Activated CD4-positive, alpha-beta T cell treated with anti-CD3 and anti-CD28 coated beads, Interleukin-2, amount 50 U/mL, for 4 hours (primary cell): ENCODE results near the gene TPST2.

Source experiments
- DNase-seq, 2 experiments: peaks; one replicate each; pipeline ENCODE4 v3.0.0-alpha.2; 2020

The TPST2 gene

GRCh38 chr22:26610072-26610958 lies 20.4 kb upstream of the TPST2 start:
- DNase-seq: peak; percentile 12 to 13

DNA sequence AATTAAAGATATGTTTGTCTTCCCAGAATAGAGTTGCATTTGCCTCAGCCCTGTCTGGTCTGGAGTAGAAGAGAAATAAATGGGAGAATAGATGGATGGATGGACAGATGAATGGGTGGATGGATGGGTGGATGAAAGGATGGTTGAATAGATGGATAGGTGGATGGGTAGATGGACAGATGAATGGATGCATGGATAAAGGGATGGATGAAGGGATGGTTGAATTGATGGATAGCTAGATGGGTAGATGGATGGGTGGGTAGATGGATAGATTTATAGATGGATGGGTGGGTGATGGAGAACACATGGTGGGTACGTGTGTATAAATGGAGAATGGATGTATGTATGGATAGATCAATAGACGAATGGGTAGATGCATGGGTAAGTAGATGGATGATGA lies 19.4 kb upstream of the TPST2 start:
- DNase-seq: no peak

DNA sequence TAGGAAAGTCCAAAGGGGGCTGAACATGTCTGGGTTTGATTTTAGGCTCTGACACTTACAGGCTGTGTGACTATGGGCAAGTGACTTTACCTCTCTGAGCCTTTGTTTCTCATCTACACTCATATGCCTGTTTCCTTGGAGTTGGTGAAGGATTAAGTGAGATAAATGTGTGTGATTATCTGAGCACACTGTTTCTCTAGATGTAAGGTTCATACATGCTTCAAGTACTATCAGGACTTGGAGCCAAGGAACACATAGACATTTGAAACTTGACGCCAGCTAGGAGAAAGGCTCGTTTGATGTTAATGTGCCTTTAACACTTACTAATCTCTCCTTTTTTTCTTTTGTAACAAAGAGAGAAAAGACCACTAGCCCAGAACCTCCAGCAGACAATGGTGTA lies 18.2 kb upstream of the TPST2 start:
- no peak for DNase-seq

DNA sequence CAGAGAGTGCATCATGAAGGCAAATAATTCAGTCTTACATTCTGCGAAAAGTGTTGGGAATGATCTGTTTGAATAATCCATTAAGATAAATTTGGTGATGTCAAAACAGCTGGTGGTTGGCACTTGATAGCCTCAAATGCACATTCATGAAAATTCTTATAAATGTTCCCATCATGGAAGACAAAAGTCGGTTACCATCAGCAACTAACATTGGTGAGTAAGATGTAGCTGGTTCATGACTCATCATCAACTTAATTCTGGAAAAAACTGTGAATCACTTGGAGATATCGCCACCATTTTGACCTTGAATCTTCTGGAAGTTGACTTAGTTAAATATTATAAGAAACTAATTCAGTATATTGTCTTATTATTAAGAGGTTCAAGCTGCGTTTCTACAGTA lies 16.7 kb upstream of the TPST2 start:
- DNase-seq: no peak

DNA sequence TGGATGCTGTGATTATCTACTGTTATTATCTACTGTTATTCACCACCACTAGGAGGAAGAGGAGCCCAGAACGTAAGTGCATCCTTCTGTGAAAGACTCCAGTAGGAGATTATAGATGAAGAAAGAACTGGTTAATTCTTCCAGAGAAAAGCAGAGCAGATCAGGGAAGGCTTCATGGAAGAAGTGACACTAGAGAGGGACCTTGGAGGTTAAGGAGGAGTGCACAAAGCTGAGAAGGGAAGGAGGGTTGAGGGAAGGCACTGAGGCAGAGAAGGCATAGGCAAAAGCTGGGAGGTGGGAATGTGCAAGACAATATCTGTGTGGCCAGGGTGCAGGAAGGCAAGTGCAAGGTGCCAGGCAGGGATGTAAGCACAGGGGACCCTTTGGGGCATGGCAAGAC lies 14.4 kb upstream of the TPST2 start:
- DNase-seq: no peak

DNA sequence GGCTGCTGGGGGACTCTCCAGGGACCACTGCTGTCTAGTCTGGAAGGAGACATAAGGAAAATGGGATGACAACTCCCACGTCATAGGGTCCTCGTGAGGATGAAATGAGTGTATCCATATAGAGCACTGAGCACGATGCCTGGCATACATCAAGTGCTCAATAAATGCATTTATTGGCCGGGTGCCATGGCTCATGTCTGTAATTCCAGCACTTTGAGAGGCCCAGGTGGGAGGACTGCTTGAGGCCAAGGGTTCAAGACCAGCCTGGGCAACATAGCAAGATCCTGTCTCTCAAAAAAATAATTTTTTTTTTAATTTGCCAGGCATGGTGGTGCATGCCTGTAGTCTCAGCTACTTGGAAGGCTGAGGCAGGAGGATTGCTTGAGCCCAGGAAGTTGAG lies 12.2 kb upstream of the TPST2 start:
- DNase-seq: no peak

DNA sequence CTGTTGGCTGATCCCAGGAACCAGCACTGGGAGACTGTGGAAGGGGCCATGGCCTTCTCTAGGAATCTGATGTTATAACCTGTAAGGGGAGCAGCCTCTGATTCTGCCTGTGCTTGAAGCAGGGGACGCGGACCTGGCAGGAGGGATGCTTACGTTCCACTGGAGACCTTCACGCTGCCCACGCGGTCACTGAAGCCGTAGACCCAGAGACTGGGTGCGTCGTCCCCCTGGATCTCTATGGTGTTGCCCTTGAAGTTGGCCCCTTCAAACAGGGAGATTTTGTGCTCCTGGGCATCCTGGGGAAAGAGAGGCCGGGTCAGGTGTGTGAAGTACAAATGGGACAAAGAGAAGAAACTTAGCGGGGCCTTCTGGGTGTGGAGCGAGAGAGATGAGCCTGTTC lies 11.8 kb upstream of the TPST2 start:
- no peak for DNase-seq

GRCh38 chr22:26599505-26599904 lies 9.6 kb upstream of the TPST2 start:
- DNase-seq: no peak

GRCh38 chr22:26597480-26597879 lies 7.5 kb upstream of the TPST2 start:
- DNase-seq: no peak

- DNase-seq: no peak
These were observed 7.1 kb upstream of the TPST2 start for GRCh38 chr22:26597026-26597425.

- no peak for DNase-seq
These were observed 3.8 kb upstream of the TPST2 start for GRCh38 chr22:26593763-26594162.

DNA sequence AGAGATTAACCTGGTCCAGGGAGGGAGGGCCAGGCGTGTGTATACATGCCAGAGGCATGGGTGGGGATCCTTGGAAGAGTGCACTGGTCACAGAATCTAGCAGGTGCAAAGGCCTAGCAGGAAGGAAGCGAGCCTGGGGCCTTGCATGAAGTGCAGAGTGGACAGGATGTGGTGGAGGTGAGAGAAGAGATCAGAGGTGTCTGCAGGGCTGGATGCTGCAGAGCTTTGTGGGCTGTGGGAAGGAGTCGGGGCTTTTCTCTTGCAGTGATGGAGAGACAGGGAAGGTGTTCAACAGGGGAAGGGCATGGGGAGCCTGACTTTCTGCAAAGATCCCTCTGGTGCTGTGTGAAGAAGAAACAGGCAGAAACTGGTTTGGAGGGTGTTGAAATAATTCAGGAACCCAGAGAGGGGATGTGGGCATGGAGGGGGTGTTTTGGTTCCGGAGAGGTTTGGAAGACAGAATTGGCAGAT lies 2.5 kb upstream of the TPST2 start:
- DNase-seq: no peak

- peak; percentile 28 to 39 for DNase-seq
These were observed 526 bp downstream of the TPST2 start for GRCh38 chr22:26589367-26589844.

GRCh38 chr22:26588729-26589366 lies 1.1 kb downstream of the TPST2 start:
- DNase-seq: no peak

DNA sequence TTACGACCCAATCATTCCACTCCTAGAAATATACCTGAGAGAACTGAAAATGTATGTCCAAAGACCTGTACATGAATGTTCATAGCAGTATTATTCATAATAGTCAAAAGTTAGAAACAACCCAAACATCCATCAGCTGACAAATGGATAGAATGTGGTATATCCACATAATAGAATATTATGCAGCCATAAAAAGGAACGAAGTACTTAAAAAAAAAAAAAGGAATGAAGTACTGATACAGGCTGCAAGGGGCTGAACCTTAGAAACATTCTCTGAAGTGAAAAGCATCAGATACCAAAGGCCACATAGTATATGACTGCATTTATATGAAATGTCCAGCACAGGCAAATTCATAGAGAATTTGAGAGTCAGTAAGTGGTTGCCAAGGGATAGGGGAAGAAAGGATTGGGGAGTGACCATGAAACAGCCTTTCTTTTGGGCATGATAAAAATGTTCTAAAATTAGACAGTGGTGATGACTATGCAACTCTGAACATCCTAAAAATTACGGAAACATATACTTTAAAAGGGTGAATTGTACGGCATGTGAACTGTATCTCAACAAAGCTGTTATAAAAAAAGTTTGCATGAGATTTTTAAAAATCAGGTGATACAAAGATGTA lies 1.8 kb downstream of the TPST2 start:
- no peak for DNase-seq

DNA sequence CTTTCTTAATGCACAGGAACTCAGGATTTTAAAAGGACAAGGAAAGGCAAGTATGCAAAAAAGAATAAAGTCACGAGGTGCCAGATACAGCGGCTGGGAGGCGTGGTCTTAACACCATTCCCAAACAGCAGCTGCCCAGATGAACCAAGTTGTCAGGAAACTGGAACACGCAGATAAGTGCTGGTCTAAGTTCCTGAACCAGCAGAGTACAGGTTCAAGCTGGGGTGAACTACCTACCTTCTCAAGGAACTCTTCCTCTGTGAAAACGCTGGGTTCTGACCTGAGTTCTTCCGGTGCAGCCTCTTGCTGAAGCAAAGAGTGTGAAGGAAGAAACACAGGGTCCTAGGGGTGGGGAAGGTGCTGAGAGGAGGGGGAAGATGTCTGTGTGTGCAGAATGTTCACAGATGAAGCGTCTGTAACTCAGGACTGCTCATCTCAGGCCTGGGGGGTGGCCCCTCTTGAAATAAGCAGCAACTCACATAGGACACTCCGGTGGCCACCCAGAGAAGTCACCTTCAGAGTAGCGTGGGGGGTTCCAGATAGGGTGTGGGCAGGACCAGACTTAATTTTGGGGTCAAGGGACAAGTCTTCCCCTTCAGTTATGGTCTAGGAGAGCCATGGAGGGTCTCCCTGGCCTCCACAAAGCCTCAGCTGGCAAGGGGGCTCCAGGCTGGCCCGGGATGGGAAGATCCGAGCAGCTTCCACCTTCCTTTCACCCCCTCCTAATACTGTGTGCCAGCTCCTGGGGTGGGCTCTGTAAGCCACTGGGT lies 3.2 kb downstream of the TPST2 start:
- no peak for DNase-seq

- no peak for DNase-seq
These were observed 4.7 kb downstream of the TPST2 start for GRCh38 chr22:26585104-26585790.

- no peak for DNase-seq
These were observed 5.9 kb downstream of the TPST2 start for GRCh38 chr22:26584010-26584409.

DNA sequence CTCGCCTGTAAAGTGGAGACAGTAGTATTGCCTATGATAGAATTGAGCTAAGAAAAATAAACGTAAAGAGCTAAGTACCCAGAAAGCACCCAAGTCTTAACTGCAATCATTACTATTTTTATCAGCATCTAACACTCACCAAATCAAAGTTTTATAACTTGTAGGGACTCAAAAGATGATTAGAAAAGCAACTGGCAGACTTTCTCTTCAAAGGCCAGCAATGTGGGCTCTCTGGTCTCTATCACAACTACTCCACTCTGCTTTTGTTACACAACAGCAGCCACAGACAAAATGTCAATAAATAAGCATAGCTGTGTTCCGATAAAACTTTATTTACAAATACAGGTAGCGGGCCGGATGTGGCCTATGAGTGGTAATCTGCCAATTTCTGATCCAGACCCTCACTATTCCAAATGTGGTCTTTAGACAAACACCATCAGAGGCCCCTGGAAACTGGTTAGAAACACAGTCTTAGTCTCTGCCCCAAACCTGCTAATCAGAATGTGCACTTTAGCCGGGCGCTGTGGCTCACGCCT lies 8.2 kb downstream of the TPST2 start:
- DNase-seq: no peak

DNA sequence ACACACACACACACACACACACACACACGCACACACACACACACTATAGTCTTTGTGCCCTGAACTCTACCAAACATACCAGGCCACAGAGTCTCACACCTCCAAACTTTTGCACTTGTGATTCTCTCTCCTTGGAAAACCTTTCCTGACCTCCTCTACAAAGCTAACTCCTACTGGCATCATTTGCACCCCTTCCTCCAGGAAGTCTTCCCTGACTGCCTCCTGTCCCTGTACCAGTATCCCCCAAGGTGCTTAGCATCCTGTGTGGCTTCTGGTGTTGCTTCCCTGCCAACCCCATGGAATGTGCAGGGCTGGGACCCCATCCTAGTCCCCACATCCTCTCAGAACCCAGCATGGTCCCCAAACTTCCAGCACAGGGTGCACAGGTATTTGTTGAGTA lies 8.9 kb downstream of the TPST2 start:
- DNase-seq: no peak

- no peak for DNase-seq
These were observed 9.5 kb downstream of the TPST2 start for GRCh38 chr22:26580240-26580962.
